HG03097 (cell line): ENCODE data around the gene NPRL2.

Experiments used
- ATAC-seq: cut with Tn5 transposase; IDR thresholded peaks from one replicate; pipeline ENCODE4 v1.9.1; 2021; ENCODE audit not compliant: unreplicated experiment, low FRiP score

Gene NPRL2

GRCh38 chr3:50350527-50351322, at the start of gene NPRL2, which contains the start of gene CYB561D2:
Gene NPRL2, minus strand, starts transcription at chr3:50350775. Its CDS starts 123 bp downstream, at chr3:50350652.
Gene CYB561D2, plus strand, starts transcription at chr3:50350862. Its CDS starts 572 bp downstream, at chr3:50351434.
- ATAC-seq: peak; percentile 73

GRCh38 chr3:50396502-50396901, 45.9 kb upstream of the NPRL2 start:
- no peak for ATAC-seq

- ATAC-seq: no peak
These were observed 44.7 kb upstream of the NPRL2 start for GRCh38 chr3:50395070-50395860.

GRCh38 chr3:50393061-50393460, 42.5 kb upstream of the NPRL2 start:
- no peak for ATAC-seq

- ATAC-seq: no peak
These were observed 41.6 kb upstream of the NPRL2 start for GRCh38 chr3:50392101-50392715.

GRCh38 chr3:50390508-50391224, 40.1 kb upstream of the NPRL2 start:
- no peak for ATAC-seq

- ATAC-seq: no peak
These were observed 38.8 kb upstream of the NPRL2 start for GRCh38 chr3:50389414-50389767.

- ATAC-seq: no peak
These were observed 38.3 kb upstream of the NPRL2 start for GRCh38 chr3:50388720-50389413.

GRCh38 chr3:50388016-50388719, 37.6 kb upstream of the NPRL2 start:
- no peak for ATAC-seq

- no peak for ATAC-seq
These were observed 35.2 kb upstream of the NPRL2 start for GRCh38 chr3:50385754-50386153.

- ATAC-seq: no peak
These were observed 33.2 kb upstream of the NPRL2 start for GRCh38 chr3:50383750-50384149.

GRCh38 chr3:50382722-50383121, 32.1 kb upstream of the NPRL2 start:
- ATAC-seq: no peak

- ATAC-seq: no peak
These were observed 30.8 kb upstream of the NPRL2 start for GRCh38 chr3:50381383-50381782.

GRCh38 chr3:50380405-50381085, 30.0 kb upstream of the NPRL2 start:
- no peak for ATAC-seq

- no peak for ATAC-seq
These were observed 28.2 kb upstream of the NPRL2 start for GRCh38 chr3:50378757-50379156.

- ATAC-seq: no peak
These were observed 27.4 kb upstream of the NPRL2 start for GRCh38 chr3:50378024-50378423.

- ATAC-seq: no peak
These were observed 24.8 kb upstream of the NPRL2 start for GRCh38 chr3:50375258-50375931.
